ENCODE data around the gene CEP43.

CEP43 gene

DNA sequence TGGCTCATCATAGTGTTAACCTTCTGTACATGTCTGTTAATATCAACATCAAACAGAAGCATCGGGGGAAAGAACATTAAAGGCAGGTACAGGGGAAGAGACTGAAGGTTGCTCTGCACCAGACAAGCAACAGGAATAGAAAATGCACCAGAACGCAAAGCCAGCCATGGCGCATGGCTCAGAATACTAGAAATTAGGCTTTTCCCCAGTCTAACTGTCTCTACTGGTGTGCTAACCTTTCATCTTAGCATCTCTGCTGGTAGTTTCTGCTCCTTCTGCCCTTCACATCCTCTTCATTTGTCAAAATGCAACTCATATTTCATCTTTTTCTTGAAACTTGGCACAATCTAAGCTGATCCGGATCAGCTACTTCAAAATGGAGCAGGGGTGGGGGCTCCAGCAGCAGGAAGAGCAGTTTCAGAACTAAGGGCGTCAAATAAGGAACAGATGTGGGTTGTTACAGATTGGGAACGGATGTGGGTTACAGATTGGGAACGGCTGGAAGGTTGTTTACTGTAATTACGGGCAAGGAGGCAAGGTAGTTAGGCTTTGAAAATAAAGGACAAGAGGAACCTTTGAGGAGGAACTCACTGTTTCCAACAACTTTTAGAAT is 29.7 kb upstream of the CEP43 start:
- no peak for DNase-seq

DNA sequence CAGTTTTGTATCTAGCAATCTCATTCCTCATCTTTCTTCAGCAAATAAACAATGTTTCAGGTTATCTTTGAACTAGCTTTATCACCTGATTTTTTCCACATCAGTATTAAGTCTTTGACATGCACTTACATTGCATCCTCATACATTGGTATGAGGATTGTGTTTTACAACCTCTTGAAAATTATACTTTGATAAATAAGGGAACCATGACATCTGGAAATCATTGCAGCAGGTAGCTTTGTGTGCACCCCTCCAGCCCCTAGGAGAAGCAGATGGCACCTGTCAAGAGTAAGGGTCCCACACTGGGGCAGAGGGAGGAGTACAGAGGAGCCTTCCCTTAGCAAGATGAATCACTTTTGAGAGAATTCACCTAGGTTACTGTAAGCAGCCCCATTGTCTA is 29.1 kb upstream of the CEP43 start:
- DNase-seq = no peak

DNA sequence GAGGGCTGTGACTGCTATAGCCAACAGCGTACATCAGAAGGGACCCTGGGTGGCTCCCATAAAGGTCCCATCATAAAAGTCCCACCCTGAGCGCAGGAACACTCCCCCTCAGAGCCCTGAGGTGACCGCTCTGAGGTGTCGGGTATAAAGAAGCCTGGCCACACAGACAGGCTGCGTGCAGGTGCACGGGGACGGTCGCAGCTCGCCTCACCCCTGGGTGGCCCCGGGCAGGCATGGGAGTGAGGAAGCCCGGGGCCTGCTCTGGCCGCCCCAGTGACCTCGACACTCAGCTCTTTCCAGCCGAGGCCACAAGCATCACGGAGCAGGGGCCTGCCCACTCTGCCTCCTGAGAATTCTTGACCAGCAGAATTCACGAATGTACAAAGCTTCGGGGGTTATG is 28.4 kb upstream of the CEP43 start:
- no peak for DNase-seq

DNA sequence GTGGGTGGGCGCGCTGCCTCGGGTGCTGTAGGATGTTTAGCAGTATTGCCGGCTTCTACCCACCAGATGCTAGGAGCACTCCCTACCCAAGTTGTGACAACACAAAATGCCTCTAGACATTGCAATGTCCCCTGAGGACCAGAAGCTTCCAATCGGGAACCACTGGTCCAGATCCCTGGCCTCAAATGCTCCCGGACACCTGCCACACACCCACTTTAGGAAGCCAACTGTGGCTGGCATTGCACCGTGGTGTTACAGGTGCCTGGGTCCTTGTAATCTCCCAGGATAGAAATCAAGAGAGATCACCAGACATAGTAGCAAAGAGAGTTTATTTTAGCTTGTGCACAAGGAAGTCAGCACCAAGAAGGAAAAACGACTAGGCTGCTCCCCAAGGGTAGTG is 27.9 kb upstream of the CEP43 start:
- no peak for DNase-seq

DNA sequence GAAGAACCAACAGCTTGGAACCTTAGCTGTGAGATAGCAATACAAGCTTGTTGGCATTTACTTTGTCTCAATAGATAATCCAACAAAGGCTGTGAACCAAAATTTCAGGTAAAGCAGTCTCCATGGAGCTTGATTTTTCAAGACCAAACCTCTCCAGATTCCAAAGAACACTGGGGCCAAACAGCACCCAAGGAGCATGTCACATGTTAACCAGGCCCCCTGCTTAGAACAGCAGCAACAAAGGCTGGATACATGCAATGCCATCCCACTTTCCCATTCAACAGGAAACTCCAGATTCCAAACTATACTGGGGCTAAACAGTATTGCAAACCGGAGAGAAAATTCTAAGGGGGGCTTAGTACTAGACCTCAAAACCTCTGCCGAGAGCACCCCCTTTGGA is 27.1 kb upstream of the CEP43 start:
- DNase-seq = no peak

DNA sequence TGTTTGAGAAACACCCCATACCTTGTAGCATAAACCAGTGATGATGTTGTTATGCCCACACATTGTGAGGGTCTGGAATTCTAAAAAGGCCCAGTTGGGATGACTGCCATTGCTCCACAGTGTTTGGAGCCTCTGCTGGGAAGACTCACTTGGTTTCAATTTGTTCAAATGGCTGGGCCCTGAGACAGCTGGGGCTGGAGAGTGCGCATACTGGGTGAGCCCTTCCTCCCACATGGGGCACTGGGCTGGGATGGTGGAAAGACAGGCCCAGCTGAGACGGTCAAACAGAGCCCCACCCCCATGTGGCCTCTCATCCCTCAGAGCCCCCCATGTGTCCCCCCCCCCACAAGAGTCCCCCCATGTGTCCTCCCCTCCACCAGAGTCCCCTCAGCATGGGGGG is 22.6 kb upstream of the CEP43 start:
- DNase-seq = no peak

DNA sequence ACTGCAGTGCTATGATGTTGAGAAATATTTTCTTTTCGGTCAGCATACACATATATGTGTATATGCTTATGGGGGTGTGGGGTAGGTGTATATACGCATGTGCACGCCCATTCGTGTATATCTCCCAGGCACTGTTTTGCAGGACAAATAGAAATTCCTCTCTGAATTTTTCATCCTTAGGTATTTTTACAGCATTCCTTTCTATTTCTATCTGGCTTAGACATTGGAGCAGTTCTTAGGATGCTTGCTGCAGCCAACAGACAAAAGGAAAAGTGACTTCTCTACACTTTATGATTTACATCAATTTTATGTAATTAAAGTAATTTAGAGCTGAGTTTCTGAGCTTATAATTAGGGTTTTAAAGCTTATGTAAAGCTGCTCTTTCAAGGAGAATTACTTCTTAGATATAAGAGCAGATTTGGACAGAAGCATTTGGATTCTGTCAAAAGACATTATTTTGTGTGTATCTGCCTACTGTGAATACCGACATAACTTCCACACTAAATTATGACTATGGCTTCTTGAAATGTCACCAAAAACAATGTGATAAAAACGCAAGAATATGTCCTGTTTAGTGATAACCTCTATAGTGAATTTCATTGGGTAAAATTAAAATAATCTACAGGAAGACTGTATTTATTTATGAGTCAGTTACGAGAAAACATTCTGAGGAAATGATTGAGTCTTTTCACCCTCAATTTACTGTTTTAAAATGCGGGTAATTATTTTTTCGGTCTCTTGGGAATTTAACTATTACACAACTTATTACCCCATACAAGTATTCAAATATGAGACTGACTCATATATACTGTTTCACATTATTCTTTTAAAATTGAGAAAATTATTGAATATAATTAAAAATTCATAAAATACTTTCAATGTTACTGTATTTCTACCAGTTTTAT is 21.3 kb upstream of the CEP43 start:
- no peak for DNase-seq

DNA sequence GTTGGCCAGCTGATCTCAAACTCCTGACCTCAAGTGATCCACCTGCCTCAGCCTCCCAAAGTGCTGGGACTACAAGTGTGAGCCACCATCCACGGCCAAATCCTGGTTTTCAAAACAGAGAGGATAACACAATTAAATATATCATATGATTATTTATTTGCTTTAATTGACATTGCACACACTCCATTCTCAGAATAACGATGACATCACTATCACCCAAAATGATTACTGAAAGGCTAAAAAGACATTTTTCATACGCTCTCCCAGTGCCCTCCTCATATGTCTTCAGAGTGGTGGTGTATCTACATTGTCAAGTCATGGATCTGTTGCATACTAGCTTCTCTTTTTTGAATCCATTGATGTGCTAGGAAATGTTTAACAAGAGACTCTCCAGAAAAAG is 18.5 kb upstream of the CEP43 start:
- no peak for DNase-seq

DNA sequence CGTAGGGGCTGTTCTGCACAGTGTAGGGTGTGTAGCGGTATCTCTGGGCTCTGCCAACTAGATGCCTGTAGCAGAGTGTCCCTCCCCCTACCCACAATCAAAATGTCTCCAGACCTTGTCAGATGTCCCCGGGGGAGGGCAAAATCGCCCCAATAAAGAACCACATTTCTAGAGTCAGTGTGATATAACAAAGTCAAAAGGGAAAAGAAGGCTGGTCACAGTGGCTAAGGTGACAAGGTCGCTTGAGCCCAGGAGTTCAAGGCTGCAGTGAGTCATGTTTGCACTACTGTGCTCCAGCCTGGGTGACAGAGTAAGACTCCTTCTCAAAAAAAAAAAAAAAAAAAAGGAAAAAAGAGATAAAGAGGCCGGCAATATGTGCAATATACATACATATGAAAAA is 11.7 kb upstream of the CEP43 start:
- no peak for DNase-seq

DNA sequence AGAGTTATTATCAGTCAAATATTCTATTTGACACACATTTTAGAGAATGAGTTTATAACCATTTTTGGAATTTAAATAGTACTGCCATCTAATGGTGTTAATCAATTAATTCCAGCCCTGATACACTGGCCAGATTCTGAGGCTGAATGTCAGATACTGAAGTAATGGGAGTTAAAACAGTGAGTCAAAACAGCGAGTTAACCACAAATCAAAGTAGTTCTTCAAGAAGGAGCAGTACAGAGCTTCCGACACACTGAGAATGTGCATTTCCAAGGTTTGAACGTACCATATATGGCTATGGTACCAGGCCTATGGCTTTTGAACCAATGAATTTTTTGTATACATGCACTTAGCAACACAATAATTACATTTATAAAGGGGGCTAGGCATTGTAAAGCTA is 11.3 kb upstream of the CEP43 start:
- peak; percentile 6 for DNase-seq

DNA sequence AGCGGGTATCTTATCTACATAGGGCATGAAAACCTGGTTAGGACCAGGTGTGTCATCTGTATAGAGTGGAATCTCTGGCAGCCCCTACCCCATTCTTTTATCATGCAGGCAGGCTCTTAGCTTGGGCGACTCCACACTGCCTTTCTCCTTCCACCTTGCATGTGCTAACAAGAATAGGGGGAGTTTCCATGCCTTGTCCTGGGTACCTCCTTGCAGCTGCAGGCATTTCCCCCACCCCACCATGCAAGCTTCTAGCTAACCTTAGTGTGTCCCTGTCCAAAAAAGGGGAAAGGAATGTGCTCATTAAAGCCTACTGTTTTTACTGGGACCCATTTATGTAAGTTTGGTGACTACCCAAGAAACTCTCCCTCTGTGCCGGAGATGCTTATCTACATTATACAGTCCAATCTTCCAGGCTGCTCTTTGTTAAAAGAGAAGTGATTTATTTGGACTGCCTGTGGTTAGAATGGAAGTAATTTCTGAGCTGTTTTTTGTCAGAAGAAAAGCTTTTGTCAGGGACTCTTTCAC is 10.5 kb upstream of the CEP43 start:
- no peak for DNase-seq

DNA sequence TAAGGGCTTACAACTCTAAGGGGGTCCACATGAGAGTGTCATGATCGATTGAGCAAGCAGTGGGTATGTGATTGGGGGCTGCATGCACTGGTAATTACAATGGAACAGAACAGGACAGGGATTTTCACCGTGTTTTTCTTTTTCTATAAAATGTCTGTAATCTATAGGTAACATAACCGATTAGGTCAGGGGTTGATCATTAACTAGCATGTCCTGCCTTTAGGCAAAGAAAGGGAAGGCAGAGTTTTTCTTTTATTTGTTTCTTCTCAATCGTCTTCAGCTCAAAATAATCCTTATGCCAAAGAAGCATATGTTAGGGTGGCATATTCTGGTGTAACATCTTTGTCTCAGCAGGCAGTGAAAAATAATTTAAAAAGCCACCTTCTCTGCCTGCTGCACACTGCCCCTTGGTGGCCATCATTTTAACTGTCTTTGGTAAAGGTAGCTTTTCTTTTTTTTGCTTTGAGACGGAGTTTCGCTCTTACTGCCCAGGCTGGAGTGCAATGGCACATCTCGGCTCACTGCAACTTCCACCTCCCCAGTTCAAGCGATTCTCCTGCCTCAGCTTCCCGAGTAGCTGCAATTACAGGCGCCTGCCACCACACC is 9.7 kb upstream of the CEP43 start:
- DNase-seq = peak; percentile 66

DNA sequence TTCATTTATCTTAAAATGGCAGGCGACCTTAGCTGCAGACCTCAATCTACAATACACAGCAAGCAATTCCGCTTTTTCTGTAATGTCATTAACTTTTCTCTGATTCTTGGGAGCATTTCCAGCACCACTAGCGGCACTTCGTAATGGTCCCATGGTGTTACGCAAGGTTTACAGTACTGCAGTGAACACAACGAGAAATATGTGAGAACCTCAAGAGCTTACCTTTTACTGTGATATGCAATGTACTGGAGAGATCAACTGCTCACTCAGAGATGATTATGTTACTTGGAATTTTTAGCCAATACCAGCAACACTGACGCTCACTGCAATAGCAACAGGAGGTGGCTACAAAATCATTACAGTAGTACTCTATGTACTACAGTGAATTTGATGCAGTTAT is 2.8 kb upstream of the CEP43 start:
- DNase-seq = no peak

DNA sequence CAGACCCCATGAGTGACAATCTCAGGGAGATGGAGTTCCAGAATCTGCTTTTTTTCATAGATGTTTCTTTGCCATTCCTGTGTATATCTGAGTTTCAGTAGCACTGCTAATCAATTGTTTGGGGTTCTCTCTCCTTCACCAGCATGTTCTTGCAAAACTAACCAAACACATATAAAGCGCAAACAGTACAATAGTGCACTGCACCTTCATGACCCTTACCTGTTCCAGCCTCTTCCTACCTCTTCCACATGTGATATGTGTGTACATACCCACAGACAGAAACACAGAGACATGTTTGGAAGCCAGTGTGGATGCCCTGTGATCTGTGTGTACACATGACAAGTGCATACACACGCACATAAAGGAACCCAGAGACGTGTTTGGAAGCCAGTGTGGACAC is 1.8 kb upstream of the CEP43 start:
- no peak for DNase-seq

DNA sequence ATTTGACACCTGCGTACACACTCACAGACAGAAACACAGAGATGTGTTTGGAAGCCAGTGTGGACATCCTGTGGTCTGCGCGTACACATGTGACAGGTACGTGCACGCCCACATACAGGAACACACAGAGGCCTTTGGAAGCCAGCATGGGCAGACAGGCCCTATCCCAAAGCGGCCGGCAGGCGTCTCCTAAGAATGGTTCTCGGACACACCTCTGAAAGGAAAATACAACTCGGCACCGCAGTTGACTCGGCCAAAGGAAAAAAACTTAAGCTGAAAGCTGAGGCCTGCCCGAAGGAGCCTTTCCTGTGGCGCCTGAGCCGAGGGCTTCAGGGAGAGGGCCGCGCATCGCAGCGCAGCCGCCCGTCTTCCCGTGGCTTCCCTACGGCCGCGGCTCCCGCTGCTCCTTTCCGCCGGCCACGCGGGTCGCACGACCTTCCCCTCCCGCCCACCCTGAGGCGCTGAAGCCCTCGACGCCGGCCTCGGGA is 1.4 kb upstream of the CEP43 start:
- DNase-seq = peak; percentile 74

DNA sequence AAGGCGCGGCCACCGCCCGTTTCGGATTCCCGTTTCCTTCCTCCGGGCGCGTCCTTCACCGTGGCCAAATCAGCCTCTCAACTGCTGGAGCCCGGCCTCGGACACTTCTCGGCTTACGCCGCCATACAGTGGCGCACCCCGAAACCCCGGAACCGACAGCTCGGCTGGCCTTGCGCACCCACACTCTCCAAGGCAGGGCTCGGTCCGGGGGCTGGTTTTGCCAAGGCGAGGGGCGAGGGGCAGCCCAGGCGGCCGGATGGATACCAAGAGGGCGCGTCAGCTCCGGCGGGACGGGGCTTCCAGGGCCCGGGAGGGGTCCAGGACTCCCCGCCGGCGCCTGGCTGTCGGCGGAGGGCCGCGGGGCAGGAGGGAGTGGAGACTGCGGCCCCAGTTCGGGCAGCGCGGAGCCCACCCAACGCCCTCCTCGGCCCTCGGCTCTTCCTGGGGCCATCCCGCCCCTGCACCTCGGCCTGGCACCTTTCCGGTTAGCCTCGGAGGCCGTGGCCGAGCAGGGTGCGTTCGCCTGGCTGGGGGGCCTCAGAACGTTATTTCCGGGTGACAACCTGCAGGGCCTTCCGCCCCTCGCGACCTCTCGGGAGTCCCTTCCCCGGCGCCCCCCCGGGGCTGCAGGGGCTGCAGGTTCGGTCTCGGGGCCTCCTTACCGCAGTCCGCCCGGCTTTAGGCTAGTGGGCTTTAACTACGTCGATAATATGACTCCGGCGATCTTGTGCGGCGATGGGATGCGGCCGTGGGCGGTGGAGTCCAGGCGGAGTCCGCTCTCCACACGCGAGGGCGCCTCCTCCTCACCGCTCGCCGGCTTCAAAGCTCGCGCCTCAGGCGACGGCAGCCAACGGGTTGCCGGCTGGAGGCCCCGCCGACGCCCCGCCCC is 697 bp upstream of the CEP43 start:
- DNase-seq = peak; percentile 23

DNA sequence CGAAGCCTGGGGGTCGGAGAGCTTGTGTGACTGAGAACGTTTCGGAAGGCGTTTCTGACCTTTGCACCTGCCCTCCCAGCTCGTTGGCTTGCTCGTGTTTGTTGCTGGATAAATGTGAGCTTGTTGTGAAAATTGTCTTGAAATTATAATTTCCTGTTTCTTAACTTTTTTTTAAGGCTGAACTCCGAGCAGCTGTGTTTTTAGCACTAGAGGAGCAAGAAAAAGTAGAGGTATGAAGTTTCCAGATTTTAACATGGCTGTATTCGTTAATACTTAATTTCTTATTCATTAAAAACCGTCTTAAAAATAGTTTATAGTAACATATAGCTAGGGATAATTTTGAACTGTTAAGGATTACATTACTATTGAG is 672 bp downstream of the CEP43 start:
- no peak for DNase-seq

DNA sequence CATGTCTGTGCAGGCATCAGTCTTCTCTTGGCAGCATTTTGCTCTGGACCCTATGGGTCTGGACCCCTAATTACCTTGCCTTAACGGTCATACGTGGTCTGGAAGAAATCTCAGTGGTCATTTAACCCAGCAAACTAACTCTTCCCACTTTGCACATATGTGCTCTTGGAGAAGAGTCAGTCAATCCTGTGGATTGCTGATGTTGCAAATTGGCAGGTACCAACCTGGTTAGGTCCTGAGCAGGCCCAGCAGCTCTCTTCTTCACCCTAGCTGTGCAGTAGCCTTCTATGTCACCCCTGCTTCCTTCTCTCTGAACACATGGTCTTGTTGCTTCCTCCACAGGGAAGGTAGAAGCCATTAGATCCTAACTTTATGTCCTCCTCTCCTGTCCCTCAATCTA is 1.6 kb downstream of the CEP43 start:
- no peak for DNase-seq

DNA sequence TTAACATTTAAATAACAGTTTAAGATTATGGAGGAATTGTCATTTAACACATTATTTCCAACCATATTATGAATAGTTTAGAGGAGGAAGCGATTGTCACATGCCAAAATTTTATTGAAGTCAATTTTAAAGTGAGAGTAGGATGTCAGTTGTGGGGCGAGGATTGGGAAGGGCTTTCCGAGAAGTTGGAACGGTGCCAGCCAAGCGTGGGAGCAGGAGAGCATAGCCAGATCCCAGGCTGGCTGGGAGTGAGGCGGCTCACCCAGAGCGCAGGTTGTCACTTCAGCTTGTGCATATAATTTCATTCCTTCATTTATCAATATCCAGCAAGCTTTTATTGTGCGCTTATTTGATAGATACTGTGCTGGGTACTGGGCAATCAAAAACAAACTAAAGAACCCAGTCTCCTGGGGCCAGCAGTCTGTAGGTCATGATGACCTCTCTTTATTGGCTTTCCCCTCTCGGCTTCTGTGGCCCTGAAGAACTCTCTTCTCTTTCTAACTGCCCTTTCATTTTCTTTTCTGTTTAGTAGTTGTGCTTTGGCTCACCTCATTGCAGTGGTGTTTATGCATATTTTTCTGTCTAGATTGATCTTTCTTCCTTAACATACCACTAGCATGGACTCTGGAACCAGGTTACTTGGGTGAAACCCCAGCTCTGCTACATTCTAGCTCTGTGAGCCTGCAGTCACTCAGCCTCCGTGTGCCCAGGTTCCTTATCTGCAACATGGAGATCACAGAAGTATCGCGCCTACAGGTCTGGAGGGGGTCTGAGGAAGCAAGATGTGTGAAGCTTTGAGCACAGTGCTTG is 6.4 kb downstream of the CEP43 start:
- no peak for DNase-seq

DNA sequence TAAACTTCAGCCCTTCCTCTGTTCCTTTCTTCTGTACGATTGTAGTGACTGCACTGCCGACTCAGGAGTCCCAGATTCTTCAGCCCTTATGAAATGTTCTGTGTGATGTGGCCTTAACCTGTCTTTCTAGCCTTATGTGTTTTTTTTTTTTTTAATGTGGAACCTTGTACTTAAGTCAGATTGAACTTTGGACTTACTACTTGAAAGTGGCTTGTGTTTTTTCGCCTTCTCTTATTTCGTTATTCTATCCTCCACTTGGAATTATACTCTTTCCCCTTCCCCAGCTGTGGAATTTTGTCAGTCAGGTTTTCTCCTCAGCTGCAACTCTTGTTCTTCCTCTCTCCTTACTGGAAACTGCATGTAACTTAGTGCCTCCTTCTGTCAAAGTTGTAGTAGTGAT is 8.8 kb downstream of the CEP43 start:
- no peak for DNase-seq

DNA sequence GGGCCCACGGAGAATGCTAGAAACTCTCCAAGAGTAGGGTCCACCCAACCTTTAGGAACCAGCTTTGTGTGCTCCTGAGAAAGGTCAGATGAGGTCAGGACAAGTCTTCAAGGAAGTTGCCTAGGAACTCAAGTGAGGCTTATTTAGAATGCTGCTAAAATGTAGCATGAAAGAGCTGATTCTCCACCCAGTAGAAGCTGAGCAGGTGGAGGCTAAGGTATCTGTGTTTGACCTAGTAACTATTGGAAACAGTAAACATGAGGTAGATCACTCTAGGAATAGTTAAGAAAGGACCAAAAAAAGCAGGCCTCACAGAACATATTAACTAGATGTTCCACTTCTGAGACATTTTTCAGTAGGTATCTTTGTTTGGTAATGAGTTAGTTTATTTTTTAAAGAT is 13.9 kb downstream of the CEP43 start:
- no peak for DNase-seq

DNA sequence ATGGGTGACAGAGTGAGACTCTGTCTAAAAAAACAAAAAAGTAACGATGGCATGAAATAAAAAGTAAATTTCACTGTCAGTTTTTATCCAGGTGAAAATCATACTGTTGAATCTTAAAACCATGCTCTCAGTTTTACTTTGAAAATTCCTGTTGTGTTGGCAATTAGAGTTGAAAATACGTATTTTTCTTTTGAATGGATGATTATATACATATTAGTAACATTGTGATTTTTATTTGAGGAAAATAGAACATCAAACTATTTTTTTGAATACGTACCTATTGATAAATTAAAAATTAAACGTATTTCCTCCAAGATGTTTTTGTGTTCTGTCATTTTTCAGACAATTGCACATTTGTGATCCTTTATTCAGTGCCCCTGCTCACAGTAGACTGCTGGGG is 14.7 kb downstream of the CEP43 start:
- no peak for DNase-seq
